GM12878 (cell line): Measurements from ENCODE around the gene FKBP14. TPM values are rescaled to one million over a fixed set of nuclear protein-coding genes. Genes with fewer than 3 reads are reported as not detected.

Experiments
- ATAC-seq: fragments of 200-7000 bp; cut with Tn5 transposase; 3 replicates; pipeline ENCODE4 v1.9.1; 2020; ENCODE audit warnings: mild to moderate bottlenecking, moderate library complexity
- BruUV-seq: library from RNA; stranded (reverse); fragments of 400-500 nt; replicated peaks from 2 replicates; lab custom pipeline; 2021; lab: Mats Ljungman, UMichigan
- CTCF ChIA-PET: fragments of 300-600 bp; sonication (Branson Sonifier 250); formaldehyde crosslinking; extraction: SDS; loops from one replicate; lab custom pipeline; 2021; ENCODE audit warnings: inconsistent platforms; lab: Yijun Ruan, JAX
- POLR2A ChIA-PET: fragments of 350-600 bp; formaldehyde crosslinking; extraction: SDS; loops from one replicate; lab custom pipeline; 2021; ENCODE audit warnings: inconsistent platforms; lab: Charles Lee
- RAD21 ChIA-PET: fragments of 300-600 bp; sonication (Branson Sonifier 250); formaldehyde crosslinking; loops from one replicate; lab custom pipeline; 2023; ENCODE audit warnings: antibody characterized with exemption; ENCODE audit not compliant: unreplicated experiment; lab: Charles Lee
- SMC1A ChIA-PET: fragments of 300-600 bp; sonication (Branson Sonifier 250); formaldehyde crosslinking; loops from one replicate; lab custom pipeline; 2023; ENCODE audit not compliant: unreplicated experiment, uncharacterized antibody; lab: Charles Lee
- DNase-seq: peaks from one replicate; pipeline ENCODE4 v3.0.0-alpha.2; 2011; ENCODE audit warnings: low read depth, low spot score
- FAIRE-seq: peaks from 3 replicates; lab custom pipeline; 2011; peaks lifted over from hg19 to GRCh38; lab: Jason Lieb, UNC
- H2AFZ ChIP-seq: 2 replicates; pipeline ENCODE4 v1.6.0; 2011; ENCODE audit warnings: low read depth, low read length, control low read depth; ENCODE audit not compliant: control insufficient read depth
- H3K27ac ChIP-seq: 2 replicates; pipeline ENCODE4 v1.5.1; 2011; ENCODE audit warnings: control low read depth; ENCODE audit not compliant: control insufficient read depth, insufficient read depth
- H3K27me3 ChIP-seq, 2 experiments: replicated peaks in 1 of 2; 2 replicates each; pipeline versions ENCODE4 v1.6.0 to v1.6.1; 2011; ENCODE audit warnings: low read length in 1 of 2; ENCODE audit not compliant: control insufficient read depth in 2 of 2, insufficient read depth in 2 of 2
- H3K36me3 ChIP-seq, 2 experiments: 2 replicates each; pipeline ENCODE4 v1.5.1; 2011; ENCODE audit warnings: low read length in 1 of 2; ENCODE audit not compliant: control insufficient read depth in 2 of 2, insufficient read depth in 2 of 2
- H3K4me1 ChIP-seq: 2 replicates; pipeline ENCODE4 v1.6.1; 2011; ENCODE audit warnings: mild to moderate bottlenecking, low read length, moderate library complexity, mixed read lengths; ENCODE audit not compliant: control insufficient read depth, insufficient read depth
- H3K4me2 ChIP-seq: 2 replicates; pipeline ENCODE4 v1.6.0; 2011; ENCODE audit warnings: control low read depth; ENCODE audit not compliant: control insufficient read depth, insufficient read depth
- H3K4me3 ChIP-seq: fragments of 200-600 bp; sonication (generic); 2 replicates; pipeline ENCODE4 v1.5.1; 2016
- H3K79me2 ChIP-seq: 2 replicates; pipeline ENCODE4 v1.6.0; 2011; ENCODE audit warnings: low read length; ENCODE audit not compliant: control insufficient read depth, insufficient read depth
- H3K9ac ChIP-seq: 2 replicates; pipeline ENCODE4 v1.8.0; 2011; ENCODE audit warnings: low read length, control low read depth, mixed read lengths; ENCODE audit not compliant: control insufficient read depth, insufficient read depth
- H3K9me3 ChIP-seq: replicated peaks from 3 replicates; pipeline ENCODE4 v1.5.1; 2011; ENCODE audit warnings: mild to moderate bottlenecking, low read length; ENCODE audit not compliant: control insufficient read depth, insufficient read depth
- H4K20me1 ChIP-seq: 2 replicates; pipeline ENCODE4 v1.6.0; 2011; ENCODE audit not compliant: control insufficient read depth, insufficient read depth
- BCLAF1 ChIP-seq: fragments of 450-650 bp; IDR thresholded peaks from 2 replicates; pipeline ENCODE4 v1.6.1; 2017; ENCODE audit warnings: antibody characterized with exemption, mild to moderate bottlenecking, moderate library complexity
- CHD2 ChIP-seq: IDR thresholded peaks from 2 replicates; pipeline ENCODE4 v1.6.1; 2011; ENCODE audit warnings: low read depth, low read length, improper control_type of control experiment, borderline replicate concordance
- NBN ChIP-seq: fragments of 450-650 bp; IDR thresholded peaks from 2 replicates; pipeline ENCODE4 v1.6.1; 2016
- SIN3A ChIP-seq: IDR thresholded peaks from 2 replicates; pipeline ENCODE4 v1.6.1; 2012; ENCODE audit warnings: low read depth, low read length, improper control_type of control experiment
- USF2 ChIP-seq: IDR thresholded peaks from 2 replicates; pipeline ENCODE4 v1.6.1; 2011; ENCODE audit warnings: low read depth, low read length, improper control_type of control experiment, borderline replicate concordance
- ZNF384 ChIP-seq: IDR thresholded peaks from 2 replicates; pipeline ENCODE4 v1.6.1; 2012; ENCODE audit warnings: low read depth, mild to moderate bottlenecking, low read length, improper control_type of control experiment, borderline replicate concordance
- in situ Hi-C: fragments of 300-500 bp; cut with MboI; formaldehyde crosslinking; loops from 9 replicates; pipeline ENCODE4 v1.14.3; 2018; ENCODE audit warnings: mixed read lengths
- intact Hi-C: fragments of 100-400 bp; cut with micrococcal nuclease; formaldehyde crosslinking; loops from one replicate; pipeline ENCODE4 v1.14.2; 2022; ENCODE audit not compliant: unreplicated experiment
- polyA plus RNA-seq, 11 experiments: library from polyadenylated mRNA; depleted of rRNA in 4 of 11; unstranded in 6 of 11; stranded (reverse) in 5 of 11; fragments of >200 nt; fragmentation: Nextera tagmentation in 4 of 11; fragmentation: Illumina TruSeq in 1 of 11; extraction: Ambion mirVana in 4 of 11; extraction: Trizol in 1 of 11; gene quantifications; 1 replicate in 1 of 11; 2 replicates in 10 of 11; pipeline versions ENCODE4 v1.2.1 to v1.2.3, GENCODE V29; 2011 to 2016; ENCODE audit warnings: inconsistent platforms in 2 of 11, missing spikeins in 2 of 11, low read depth in 1 of 11
- total RNA-seq, 4 experiments: library from RNA; depleted of rRNA in 3 of 4; stranded (reverse); fragments of >200 nt in 3 of 4; fragmentation: Illumina TruSeq in 1 of 4; extraction: Trizol in 1 of 4; gene quantifications; 2 replicates each; pipeline versions ENCODE4 v1.2.1 to v1.2.3, GENCODE V29; 2013 to 2021

The FKBP14 gene
- total and polyA plus RNA-seq, 10 of the 15 experiments (the other 5 are each of a cell fraction or from before 2014, with no cell fraction given) = 2.7 to 8.9 (median 5.6) TPM

GRCh38 chr7:30068117-30068516 is 41.6 kb upstream of the FKBP14 start:
- SMC1A ChIA-PET = no interaction called here
- RAD21 ChIA-PET = no interaction called here
- POLR2A ChIA-PET = no interaction called here
- no peak for ATAC-seq
- intact Hi-C loops (loop anchor here (10.0 kb wide), 1 partner anchor 497 kb away; no protein-coding TSS in a partner anchor), in situ Hi-C loops (loop anchor here (25.0 kb wide), 1 partner anchor 431 kb away; no protein-coding TSS in a partner anchor)
- H3K79me2 ChIP-seq = no peaks in the 10 kb centered on the region
- no peak overlapping the region for H3K4me2 ChIP-seq
- H4K20me1 ChIP-seq = no peaks in the 10 kb centered on the region
- H3K9ac ChIP-seq = no peak overlapping the region
- CTCF ChIA-PET = no interaction called here
- no peak for DNase-seq
- no TSS peak for BruUV-seq
- no peaks in the 10 kb centered on the region for H3K27me3 ChIP-seq
- no peak for FAIRE-seq
- H3K4me1 ChIP-seq = no peaks in the 10 kb centered on the region
- TF ChIP-seq NBN (no peak), USF2 (no peak), ZNF384 (no peak), SIN3A (no peak), CHD2 (no peak), BCLAF1 (no peak)
- TF ChIP-seq, all 136 proteins: peak for 0
- Histone ChIP-seq H3K9me3 (no peaks in the 10 kb centered on the region), H3K27ac (no peak overlapping the region), H3K36me3 (peaks cover 0 to 6% of the 10 kb centered on the region in 2 experiments; a peak in 2 of 4 replicates), H2AFZ (no peak overlapping the region), H3K4me3 (no peak overlapping the region)
